Smooth muscle cell (in vitro differentiated cells): ENCODE measurements around the gene ACAA1. TPM values are rescaled to one million over a fixed set of nuclear protein-coding genes. Genes with fewer than 3 reads are reported as not detected.
"Not testable (repeated sequence)": the region's sequence is repeated elsewhere in the genome, so short reads cannot be mapped to it uniquely, and the experiment has no call there.

Experiments used
- DNase-seq: peaks from one replicate; lab custom pipeline; 2025; ENCODE audit not compliant: unreplicated experiment; lab: John Stamatoyannopoulos, UW
- H2AFZ ChIP-seq: fragments of 200-600 bp; sonication (generic); 2 replicates; pipeline ENCODE4 v1.6.0; 2016; ENCODE audit warnings: antibody characterized with exemption, low read depth, mild to moderate bottlenecking
- H3F3A ChIP-seq: fragments of 200-600 bp; sonication (generic); 2 replicates; pipeline ENCODE4 v1.6.0; 2017; ENCODE audit warnings: antibody characterized with exemption, low read depth
- H3K27ac ChIP-seq: fragments of 200-600 bp; sonication (generic); 2 replicates; pipeline ENCODE4 v1.5.1; 2016; ENCODE audit warnings: low read depth, mild to moderate bottlenecking
- H3K27me3 ChIP-seq: fragments of 200-600 bp; sonication (generic); 2 replicates; pipeline ENCODE4 v1.6.1; 2016; ENCODE audit warnings: low read depth, mild to moderate bottlenecking
- H3K36me3 ChIP-seq: fragments of 200-600 bp; sonication (generic); 2 replicates; pipeline ENCODE4 v1.5.1; 2016; ENCODE audit warnings: low read depth
- H3K4me1 ChIP-seq: fragments of 200-600 bp; sonication (generic); 2 replicates; pipeline ENCODE4 v1.5.1; 2016; ENCODE audit warnings: low read depth
- H3K4me2 ChIP-seq: fragments of 200-600 bp; sonication (generic); 2 replicates; pipeline ENCODE4 v1.6.0; 2016; ENCODE audit warnings: mild to moderate bottlenecking
- H3K4me3 ChIP-seq: fragments of 200-600 bp; sonication (generic); 2 replicates; pipeline ENCODE4 v1.5.1; 2016; ENCODE audit warnings: mild to moderate bottlenecking
- H3K79me2 ChIP-seq: fragments of 200-600 bp; sonication (generic); 2 replicates; pipeline ENCODE4 v1.6.0; 2016; ENCODE audit warnings: low read depth, mild to moderate bottlenecking
- H3K9ac ChIP-seq: fragments of 200-600 bp; sonication (generic); 2 replicates; pipeline ENCODE4 v1.6.0; 2016; ENCODE audit warnings: low read depth
- H3K9me3 ChIP-seq: fragments of 200-600 bp; sonication (generic); replicated peaks from 2 replicates; pipeline ENCODE4 v1.5.1; 2016; ENCODE audit warnings: low read depth
- H4K20me1 ChIP-seq: fragments of 200-600 bp; sonication (generic); 2 replicates; pipeline ENCODE4 v1.6.0; 2016; ENCODE audit warnings: low read depth
- CTCF ChIP-seq: fragments of 200-600 bp; sonication (generic); IDR thresholded peaks from 2 replicates; pipeline ENCODE4 v1.5.1; 2017; ENCODE audit warnings: borderline replicate concordance, mild to moderate bottlenecking, antibody characterized with exemption; ENCODE audit not compliant: insufficient read depth, poor library complexity, severe bottlenecking
- WGBS: methylation state at CpG from one replicate; pipeline ENCODE4 v1.1.7; 2016; ENCODE audit warnings: low lambda C conversion rate; 5-methylcytosine and 5-hydroxymethylcytosine counted together
- polyA plus RNA-seq: library from polyadenylated mRNA; unstranded; fragments of >200 nt; fragmentation: Nextera tagmentation; extraction: Ambion mirVana; gene quantifications from 2 replicates; pipeline ENCODE4 v1.2.1, GENCODE V29; 2016
- total RNA-seq: library from RNA; depleted of rRNA; stranded (reverse); fragments of >200 nt; gene quantifications from 2 replicates; pipeline ENCODE4 v1.2.3, GENCODE V29; 2014

The ACAA1 gene
- total and polyA plus RNA-seq, 2 experiments from 2014 or later: 22.7 to 41.8 TPM

GRCh38 chr3:38164643-38164951 lies 27.7 kb upstream of the ACAA1 start:
- DNase-seq: no peak
- Histone ChIP-seq H3K4me2 (peak overlapping the region; percentile 89), H3K27ac (peak overlapping the region; percentile 99), H3K79me2 (peaks cover 38% of the 10 kb centered on the region), H3K36me3 (no peaks in the 10 kb centered on the region), H3F3A (peaks cover 21% of the 10 kb centered on the region), H3K9ac (peak overlapping the region; percentile 91), H3K27me3 (no peaks in the 10 kb centered on the region), H3K4me1 (peaks cover 29% of the 10 kb centered on the region), H4K20me1 (peaks cover 19% of the 10 kb centered on the region), H3K4me3 (peak overlapping the region; percentile 85), H3K9me3 (no peaks in the 10 kb centered on the region), H2AFZ (peak overlapping the region; percentile 92)
- no peak for TF ChIP-seq CTCF
- WGBS: 12% methylated on average over 17 of the region's 17 CpGs

GRCh38 chr3:38163841-38164642 lies 27.1 kb upstream of the ACAA1 start:
- no peaks in the 10 kb centered on the region for H3K9me3 ChIP-seq
- peak overlapping the region; percentile 99 for H3K27ac ChIP-seq
- 88% methylated on average over 24 of the region's 24 CpGs for WGBS
- peaks cover 21% of the 10 kb centered on the region for H3F3A ChIP-seq
- peak overlapping the region; percentile 92 for H2AFZ ChIP-seq
- H3K79me2 ChIP-seq: peaks cover 33% of the 10 kb centered on the region
- peak overlapping the region; percentile 91 for H3K9ac ChIP-seq
- no peak for DNase-seq
- TF ChIP-seq CTCF: no peak
- no peaks in the 10 kb centered on the region for H3K27me3 ChIP-seq
- peak overlapping the region; percentile 89 for H3K4me2 ChIP-seq
- no peaks in the 10 kb centered on the region for H3K36me3 ChIP-seq
- peak overlapping the region; percentile 85 for H3K4me3 ChIP-seq
- H4K20me1 ChIP-seq: peaks cover 14% of the 10 kb centered on the region
- peaks cover 27% of the 10 kb centered on the region for H3K4me1 ChIP-seq

GRCh38 chr3:38163117-38163840 lies 26.4 kb upstream of the ACAA1 start:
- no peak for TF ChIP-seq CTCF
- 87% methylated on average over 12 of the region's 12 CpGs for WGBS
- H3K79me2 ChIP-seq: peaks cover 26% of the 10 kb centered on the region
- H3K36me3 ChIP-seq: no peaks in the 10 kb centered on the region
- no peak overlapping the region for H3K4me3 ChIP-seq
- H2AFZ ChIP-seq: no peak overlapping the region
- H3F3A ChIP-seq: peaks cover 21% of the 10 kb centered on the region
- DNase-seq: no peak
- peak overlapping the region; percentile 99 for H3K27ac ChIP-seq
- H3K27me3 ChIP-seq: no peaks in the 10 kb centered on the region
- no peak overlapping the region for H3K9ac ChIP-seq
- no peak overlapping the region for H3K4me2 ChIP-seq
- no peaks in the 10 kb centered on the region for H3K9me3 ChIP-seq
- H4K20me1 ChIP-seq: peaks cover 12% of the 10 kb centered on the region
- H3K4me1 ChIP-seq: peaks cover 21% of the 10 kb centered on the region

- WGBS: 96% methylated on average over 11 of the region's 11 CpGs
- H4K20me1 ChIP-seq, H3K27ac ChIP-seq, H2AFZ ChIP-seq, H3K27me3 ChIP-seq, H3K9ac ChIP-seq, H3K4me1 ChIP-seq, H3K4me3 ChIP-seq, H3K4me2 ChIP-seq, H3K79me2 ChIP-seq, H3K36me3 ChIP-seq, H3K9me3 ChIP-seq, DNase-seq: not testable (repeated sequence)
- peaks cover 12% of the 10 kb centered on the region for H3F3A ChIP-seq
Measured at GRCh38 chr3:38160704-38161103, 23.8 kb upstream of the ACAA1 start.
